NT2/D1 (cell line): ENCODE results near the gene MED12L.

ENCODE experiments used
- DNase-seq: peaks from one replicate; pipeline ENCODE4 v3.0.0-alpha.2; 2011; ENCODE audit warnings: low read depth, low spot score
- H3K27me3 ChIP-seq: 2 replicates; pipeline ENCODE4 v1.6.0; 2011; ENCODE audit warnings: mild to moderate bottlenecking; ENCODE audit not compliant: insufficient read length, insufficient read depth
- H3K36me3 ChIP-seq: 2 replicates; pipeline ENCODE4 v1.6.1; 2011; ENCODE audit warnings: mild to moderate bottlenecking, low read length, mixed read lengths; ENCODE audit not compliant: insufficient read depth, insufficient read length
- H3K4me1 ChIP-seq: 2 replicates; pipeline ENCODE4 v1.5.1; 2011; ENCODE audit not compliant: insufficient read depth, insufficient read length
- H3K4me3 ChIP-seq: 2 replicates; pipeline ENCODE4 v1.5.1; 2011; ENCODE audit warnings: low read depth; ENCODE audit not compliant: insufficient read length
- H3K9ac ChIP-seq: 2 replicates; pipeline ENCODE4 v1.6.0; 2011; ENCODE audit warnings: low read depth; ENCODE audit not compliant: insufficient read length
- H3K9me3 ChIP-seq: 2 replicates; pipeline ENCODE4 v1.5.1; 2011; ENCODE audit warnings: mild to moderate bottlenecking, low read length; ENCODE audit not compliant: insufficient read depth
- SUZ12 ChIP-seq: IDR thresholded peaks from 2 replicates; pipeline ENCODE4 v1.6.1; 2011; ENCODE audit not compliant: insufficient read length, insufficient read depth; ENCODE audit errors: extremely low read depth
- YY1 ChIP-seq: IDR thresholded peaks from 2 replicates; pipeline ENCODE4 v1.6.1; 2011; ENCODE audit not compliant: insufficient read length, insufficient read depth
- ZNF274 ChIP-seq: IDR thresholded peaks from 2 replicates; pipeline ENCODE4 v1.6.1; 2011; ENCODE audit warnings: mild to moderate bottlenecking, low read depth, low read length

The MED12L gene

GRCh38 chr3:151314137-151314536 lies 228.7 kb downstream of the MED12L start:
- H3K27me3 ChIP-seq, result no peaks in the 10 kb centered on the region
- no peak overlapping the region for H3K4me3 ChIP-seq
- no peaks in the 10 kb centered on the region for H3K9me3 ChIP-seq
- H3K4me1 ChIP-seq, result no peaks in the 10 kb centered on the region
- H3K36me3 ChIP-seq, result no peaks in the 10 kb centered on the region
- DNase-seq, result no peak
- TF ChIP-seq YY1 (no peak), ZNF274 (no peak), SUZ12 (no peak)
- no peak overlapping the region for H3K9ac ChIP-seq

GRCh38 chr3:151314593-151314992 lies 229.1 kb downstream of the MED12L start:
- H3K36me3 ChIP-seq, result no peaks in the 10 kb centered on the region
- H3K4me3 ChIP-seq, result no peak overlapping the region
- no peaks in the 10 kb centered on the region for H3K9me3 ChIP-seq
- TF ChIP-seq YY1 (no peak), ZNF274 (no peak), SUZ12 (no peak)
- no peak overlapping the region for H3K9ac ChIP-seq
- no peaks in the 10 kb centered on the region for H3K27me3 ChIP-seq
- DNase-seq, result no peak
- no peaks in the 10 kb centered on the region for H3K4me1 ChIP-seq

DNA sequence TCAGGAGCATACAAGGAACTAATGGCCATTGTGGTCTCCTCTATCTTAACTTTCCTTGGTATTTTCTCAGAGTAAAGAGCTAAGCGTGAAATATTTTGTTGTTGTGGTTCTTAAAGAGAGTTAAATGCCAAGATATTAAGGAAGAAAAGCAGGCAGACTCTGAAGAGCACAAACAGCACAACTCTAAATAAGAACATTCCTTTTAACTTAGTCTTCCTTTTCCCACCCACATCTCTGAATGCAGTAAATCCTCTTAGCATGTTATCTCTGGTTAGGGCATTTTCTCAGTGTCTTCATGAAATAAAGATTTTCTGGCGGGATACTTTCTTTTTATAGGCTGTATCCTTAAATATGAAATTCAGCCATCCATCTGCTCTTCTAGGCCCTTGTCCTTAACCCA lies 229.7 kb downstream of the MED12L start:
- Histone ChIP-seq H3K4me1 (no peaks in the 10 kb centered on the region), H3K9ac (no peak overlapping the region), H3K27me3 (no peaks in the 10 kb centered on the region), H3K36me3 (no peaks in the 10 kb centered on the region), H3K4me3 (no peak overlapping the region), H3K9me3 (no peaks in the 10 kb centered on the region)
- TF ChIP-seq YY1 (no peak), ZNF274 (no peak), SUZ12 (no peak)
- DNase-seq, result no peak

DNA sequence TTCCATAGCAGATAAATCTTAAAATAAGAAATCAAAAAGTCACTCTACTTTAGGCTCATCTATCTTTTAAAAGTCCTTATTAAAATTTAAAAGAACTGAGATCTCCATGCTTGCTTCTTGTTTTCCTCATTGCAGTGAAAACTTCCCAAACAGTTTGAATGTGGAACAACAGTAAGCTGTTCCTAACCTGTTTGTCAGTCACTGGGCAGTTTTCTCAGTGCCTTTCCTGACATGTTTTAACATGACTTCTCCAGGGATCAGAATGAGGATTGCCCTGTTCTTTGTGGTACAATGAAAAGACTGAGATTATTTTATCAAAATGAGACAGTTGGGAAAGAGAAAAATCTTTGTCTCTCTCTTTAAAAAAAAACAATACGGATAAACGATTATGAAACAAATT lies 230.4 kb downstream of the MED12L start:
- DNase-seq, result no peak
- no peak overlapping the region for H3K9ac ChIP-seq
- H3K27me3 ChIP-seq, result no peaks in the 10 kb centered on the region
- no peaks in the 10 kb centered on the region for H3K9me3 ChIP-seq
- TF ChIP-seq ZNF274, result no peak
- no peak for TF ChIP-seq SUZ12
- TF ChIP-seq YY1, result no peak
- no peak overlapping the region for H3K4me3 ChIP-seq
- no peaks in the 10 kb centered on the region for H3K36me3 ChIP-seq
- H3K4me1 ChIP-seq, result no peaks in the 10 kb centered on the region

GRCh38 chr3:151316267-151316991 lies 231.0 kb downstream of the MED12L start, which contains the start of gene GPR87:
Gene GPR87, minus strand, starts transcription at chr3:151316820. Its CDS starts 16,720 bp downstream, at chr3:151300100.
- no peak for DNase-seq
- Histone ChIP-seq H3K36me3 (no peaks in the 10 kb centered on the region), H3K4me1 (no peaks in the 10 kb centered on the region), H3K9me3 (no peaks in the 10 kb centered on the region), H3K27me3 (no peaks in the 10 kb centered on the region), H3K9ac (no peak within 1 kb of the TSS), H3K4me3 (no peak within 1 kb of the TSS)
- TF ChIP-seq ZNF274 (no peak), YY1 (no peak), SUZ12 (no peak)

- H3K27me3 ChIP-seq, result no peaks in the 10 kb centered on the region
- H3K4me1 ChIP-seq, result no peaks in the 10 kb centered on the region
- TF ChIP-seq ZNF274 (no peak), YY1 (no peak), SUZ12 (no peak)
These were observed 232.8 kb downstream of the MED12L start for GRCh38 chr3:151318313-151318712.

DNA sequence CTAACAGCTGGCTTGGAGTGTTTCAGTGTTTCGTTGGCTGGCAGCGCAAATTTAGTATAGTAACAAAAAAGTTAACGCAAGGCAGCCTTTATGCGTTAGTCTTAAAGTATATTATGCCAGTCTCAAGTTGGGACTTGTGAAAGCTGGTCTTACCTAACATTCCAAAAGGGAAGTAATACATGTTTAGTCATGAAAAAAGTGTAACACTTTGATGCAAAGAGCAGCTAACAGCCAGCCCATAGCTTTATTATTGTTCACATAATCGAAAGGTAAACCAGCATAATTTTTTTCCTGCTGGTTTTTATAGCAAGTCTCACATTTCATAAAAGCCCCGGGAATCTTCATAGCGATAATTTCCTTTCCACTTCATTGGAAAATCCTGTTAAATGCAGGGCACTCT lies 233.5 kb downstream of the MED12L start:
- no peak for TF ChIP-seq SUZ12
- no peak for TF ChIP-seq ZNF274
- no peak for TF ChIP-seq YY1
- Histone ChIP-seq H3K9ac (no peak overlapping the region), H3K9me3 (no peaks in the 10 kb centered on the region), H3K36me3 (no peaks in the 10 kb centered on the region), H3K4me1 (no peaks in the 10 kb centered on the region), H3K4me3 (no peak overlapping the region), H3K27me3 (no peaks in the 10 kb centered on the region)
- DNase-seq, result no peak

More at GRCh38 chr3:151318313-151318712, 232.8 kb downstream of the MED12L start:
- H3K9ac ChIP-seq, result no peak overlapping the region
- H3K9me3 ChIP-seq, result no peaks in the 10 kb centered on the region
- no peak overlapping the region for H3K4me3 ChIP-seq
- no peaks in the 10 kb centered on the region for H3K36me3 ChIP-seq
- DNase-seq, result no peak
